HEK293 (cell line): ENCODE data around the gene ZBTB18.
"Not testable (repeated sequence)": the region's sequence is repeated elsewhere in the genome, so short reads cannot be mapped to it uniquely, and the experiment has no call there.

Source experiments
- CTCF ChIP-seq: fragments of 450-650 bp; formaldehyde crosslinking; IDR thresholded peaks from 2 replicates; pipeline ENCODE4 v1.5.1; 2016; ENCODE audit warnings: missing biosample characterization, missing genetic modification characterization
- KLF9 ChIP-seq: fragments of 450-650 bp; formaldehyde crosslinking; IDR thresholded peaks from 2 replicates; pipeline ENCODE4 v1.5.1; 2016; ENCODE audit warnings: missing biosample characterization, missing genetic modification characterization, low read depth
- MEIS1 ChIP-seq: sonication (generic); formaldehyde crosslinking; IDR thresholded peaks from 2 replicates; pipeline ENCODE4 v1.8.1; 2022; ENCODE audit warnings: missing genetic modification reagents, mild to moderate bottlenecking, borderline replicate concordance
- PATZ1 ChIP-seq: fragments of 450-650 bp; formaldehyde crosslinking; IDR thresholded peaks from 2 replicates; pipeline ENCODE4 v1.5.1; 2016; ENCODE audit warnings: missing biosample characterization, missing genetic modification characterization
- TCF7L2 ChIP-seq: IDR thresholded peaks from 2 replicates; pipeline ENCODE4 v1.6.1; 2011; ENCODE audit warnings: low read depth, mild to moderate bottlenecking, inconsistent platforms, low read length, moderate library complexity, borderline replicate concordance
- ZNF133 ChIP-seq: fragments of 450-650 bp; formaldehyde crosslinking; IDR thresholded peaks from 2 replicates; pipeline ENCODE4 v1.5.1; 2016; ENCODE audit warnings: missing biosample characterization, missing genetic modification characterization
- ZNF274 ChIP-seq, 2 experiments: fragments of 200-500 bp in 1 of 2; fragments of 450-650 bp in 1 of 2; sonication (Bioruptor generic) in 1 of 2; formaldehyde crosslinking in 1 of 2; IDR thresholded peaks; 2 replicates each; pipeline versions ENCODE4 v1.5.1 to v1.6.1; 2014 to 2016; ENCODE audit warnings: borderline replicate concordance in 1 of 2, inconsistent platforms in 1 of 2, low read length in 1 of 2, missing biosample characterization in 1 of 2, missing genetic modification characterization in 1 of 2
- ZNF423 ChIP-seq: fragments of 450-650 bp; formaldehyde crosslinking; IDR thresholded peaks from 2 replicates; pipeline ENCODE4 v1.5.1; 2016; ENCODE audit warnings: missing biosample characterization, missing genetic modification characterization
- ZNF560 ChIP-seq: fragments of 450-650 bp; formaldehyde crosslinking; IDR thresholded peaks from 2 replicates; pipeline ENCODE4 v1.5.1; 2017; ENCODE audit warnings: missing biosample characterization, missing genetic modification characterization, borderline replicate concordance
- ZNF701 ChIP-seq: fragments of 450-650 bp; formaldehyde crosslinking; IDR thresholded peaks from 2 replicates; pipeline ENCODE4 v1.5.1; 2016; ENCODE audit warnings: missing biosample characterization, missing genetic modification characterization
- ZSCAN30 ChIP-seq: fragments of 450-650 bp; IDR thresholded peaks from 2 replicates; pipeline ENCODE4 v1.5.1; 2018; ENCODE audit warnings: missing biosample characterization, mild to moderate bottlenecking, missing genetic modification characterization, moderate library complexity
- TF ChIP-seq, protein P1 (sequence below): fragments of 450-650 bp; formaldehyde crosslinking; IDR thresholded peaks from 2 replicates; pipeline ENCODE4 v1.5.1; 2016; ENCODE audit warnings: missing biosample characterization, missing genetic modification characterization

DNA sequence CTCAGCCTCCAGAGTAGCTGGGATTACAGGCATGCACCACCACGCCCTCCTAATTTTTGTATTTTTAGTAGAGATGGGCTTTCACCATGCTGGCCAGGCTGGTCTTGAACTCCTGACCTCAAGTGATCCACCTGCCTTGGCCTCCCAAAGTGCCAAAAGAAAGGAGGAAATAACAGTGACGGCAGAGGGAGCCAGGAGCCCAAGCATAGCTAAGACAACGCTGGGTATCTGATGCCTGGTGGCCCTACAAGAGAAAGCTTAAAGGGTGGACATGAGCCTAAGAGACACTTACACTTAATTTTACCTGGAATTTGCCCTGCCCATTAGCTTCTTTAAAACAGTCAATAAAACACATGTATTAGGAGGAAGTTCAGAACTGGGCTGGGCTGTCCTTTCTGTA is 36.2 kb upstream of the ZBTB18 start:
- TF ChIP-seq TCF7L2; ZNF133 (tag by site-specific recombination); ZNF274 (IDR thresholded peaks at IDR 0.05; ENCODE audit: low read length); ZNF274 (tag by site-specific recombination; IDR thresholded peaks at IDR 0.05; ENCODE audit: borderline replicate concordance); KLF9; CTCF (tag by site-specific recombination); ZNF423; ZNF701 (tag by site-specific recombination); PATZ1 (tag by site-specific recombination); MEIS1; ZNF560 (tag by site-specific recombination); ZSCAN30: not testable (repeated sequence)
- TF ChIP-seq, protein P1, sequence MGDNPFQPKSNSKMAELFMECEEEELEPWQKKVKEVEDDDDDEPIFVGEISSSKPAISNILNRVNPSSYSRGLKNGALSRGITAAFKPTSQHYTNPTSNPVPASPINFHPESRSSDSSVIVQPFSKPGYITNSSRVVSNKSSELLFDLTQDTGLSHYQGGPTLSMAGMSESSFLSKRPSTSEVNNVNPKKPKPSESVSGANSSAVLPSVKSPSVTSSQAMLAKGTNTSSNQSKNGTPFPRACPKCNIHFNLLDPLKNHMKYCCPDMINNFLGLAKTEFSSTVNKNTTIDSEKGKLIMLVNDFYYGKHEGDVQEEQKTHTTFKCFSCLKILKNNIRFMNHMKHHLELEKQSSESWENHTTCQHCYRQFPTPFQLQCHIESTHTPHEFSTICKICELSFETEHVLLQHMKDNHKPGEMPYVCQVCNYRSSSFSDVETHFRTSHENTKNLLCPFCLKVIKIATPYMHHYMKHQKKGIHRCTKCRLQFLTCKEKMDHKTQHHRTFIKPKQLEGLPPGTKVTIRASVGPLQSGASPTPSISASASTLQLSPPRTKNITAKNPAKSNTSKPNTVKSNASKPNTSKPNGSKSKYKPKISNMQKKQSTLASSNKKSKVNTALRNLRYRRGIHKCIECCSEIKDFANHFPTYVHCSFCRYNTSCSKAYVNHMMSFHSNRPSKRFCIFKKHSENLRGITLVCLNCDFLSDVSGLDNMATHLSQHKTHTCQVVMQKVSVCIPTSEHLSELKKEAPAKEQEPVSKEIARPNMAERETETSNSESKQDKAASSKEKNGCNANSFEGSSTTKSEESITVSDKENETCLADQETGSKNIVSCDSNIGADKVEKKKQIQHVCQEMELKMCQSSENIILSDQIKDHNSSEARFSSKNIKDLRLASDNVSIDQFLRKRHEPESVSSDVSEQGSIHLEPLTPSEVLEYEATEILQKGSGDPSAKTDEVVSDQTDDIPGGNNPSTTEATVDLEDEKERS: not testable (repeated sequence)
